Measurements from ENCODE around the gene SLX1A.
A peak's percentile ranks its signal among the peaks of the same experiment; 100 is the strongest.
"Not testable (repeated sequence)": the region's sequence is repeated elsewhere in the genome, so short reads cannot be mapped to it uniquely, and the experiment has no call there.

SLX1A gene

DNA sequence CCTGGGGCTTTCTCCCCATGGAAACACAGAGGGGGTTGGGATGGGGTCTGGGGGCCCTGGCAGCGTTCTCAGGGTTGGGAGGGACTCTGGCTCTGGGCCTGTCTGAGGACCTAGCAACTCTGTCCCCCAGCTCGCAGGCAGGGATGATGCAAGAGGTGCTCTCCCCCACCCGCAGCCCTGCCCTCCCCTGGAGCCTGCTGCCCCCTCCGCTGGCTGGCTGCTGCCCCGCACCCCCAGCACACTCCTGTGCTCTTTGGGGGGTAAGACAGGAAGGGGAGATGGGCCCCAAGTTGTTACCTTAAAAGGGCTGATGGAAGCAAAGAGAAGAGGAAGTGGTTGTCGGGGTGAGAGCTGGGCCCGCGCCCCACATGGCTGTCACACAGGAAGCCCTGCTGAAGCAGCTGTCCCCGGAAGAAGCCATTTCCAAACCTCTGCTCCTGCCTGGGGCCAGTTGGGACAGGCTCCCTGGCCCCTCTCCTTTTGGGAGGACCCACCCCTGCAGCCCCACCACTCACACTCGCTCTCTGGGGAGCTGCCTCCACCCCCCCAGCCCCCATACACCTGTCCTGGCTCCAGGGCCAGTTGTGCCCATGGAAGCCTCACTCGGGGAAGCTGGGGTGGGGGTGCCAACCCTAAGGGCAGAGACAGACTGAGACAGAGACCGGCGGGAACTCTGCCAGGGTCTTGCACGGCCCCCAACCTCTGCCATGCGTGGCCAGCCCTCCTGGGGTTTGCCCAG is 7.8 kb upstream of the SLX1A start:
- TF ChIP-seq, protein P1, sequence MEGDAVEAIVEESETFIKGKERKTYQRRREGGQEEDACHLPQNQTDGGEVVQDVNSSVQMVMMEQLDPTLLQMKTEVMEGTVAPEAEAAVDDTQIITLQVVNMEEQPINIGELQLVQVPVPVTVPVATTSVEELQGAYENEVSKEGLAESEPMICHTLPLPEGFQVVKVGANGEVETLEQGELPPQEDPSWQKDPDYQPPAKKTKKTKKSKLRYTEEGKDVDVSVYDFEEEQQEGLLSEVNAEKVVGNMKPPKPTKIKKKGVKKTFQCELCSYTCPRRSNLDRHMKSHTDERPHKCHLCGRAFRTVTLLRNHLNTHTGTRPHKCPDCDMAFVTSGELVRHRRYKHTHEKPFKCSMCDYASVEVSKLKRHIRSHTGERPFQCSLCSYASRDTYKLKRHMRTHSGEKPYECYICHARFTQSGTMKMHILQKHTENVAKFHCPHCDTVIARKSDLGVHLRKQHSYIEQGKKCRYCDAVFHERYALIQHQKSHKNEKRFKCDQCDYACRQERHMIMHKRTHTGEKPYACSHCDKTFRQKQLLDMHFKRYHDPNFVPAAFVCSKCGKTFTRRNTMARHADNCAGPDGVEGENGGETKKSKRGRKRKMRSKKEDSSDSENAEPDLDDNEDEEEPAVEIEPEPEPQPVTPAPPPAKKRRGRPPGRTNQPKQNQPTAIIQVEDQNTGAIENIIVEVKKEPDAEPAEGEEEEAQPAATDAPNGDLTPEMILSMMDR (IDR thresholded peaks at IDR 0.05; ENCODE audit: borderline replicate concordance, insufficient read depth, low read depth, low read length) = no peak
- peak overlapping the region; percentile 95 for H3K4me3 ChIP-seq (ENCODE audit: low read depth, low read length)

DNA sequence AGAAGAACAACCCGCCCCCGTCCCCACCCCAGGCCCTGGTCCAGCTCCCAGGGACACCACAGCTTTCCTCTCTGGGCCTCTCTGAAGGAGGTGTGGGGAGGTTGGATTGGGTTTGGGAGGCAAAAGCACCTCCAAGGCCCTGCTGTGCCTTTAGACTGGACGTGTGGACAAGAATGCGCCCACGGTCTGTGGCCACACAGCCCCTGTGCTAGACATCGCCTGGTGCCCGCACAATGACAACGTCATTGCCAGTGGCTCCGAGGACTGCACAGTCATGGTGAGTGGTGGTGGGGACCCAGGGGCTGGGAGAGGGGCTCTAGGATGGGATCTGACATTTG is 7.3 kb upstream of the SLX1A start:
- peak overlapping the region; percentile 95 for H3K4me3 ChIP-seq (ENCODE audit: low read depth, low read length)
- TF ChIP-seq, protein P1 (IDR thresholded peaks at IDR 0.05; ENCODE audit: borderline replicate concordance, insufficient read depth, low read depth, low read length) = no peak

DNA sequence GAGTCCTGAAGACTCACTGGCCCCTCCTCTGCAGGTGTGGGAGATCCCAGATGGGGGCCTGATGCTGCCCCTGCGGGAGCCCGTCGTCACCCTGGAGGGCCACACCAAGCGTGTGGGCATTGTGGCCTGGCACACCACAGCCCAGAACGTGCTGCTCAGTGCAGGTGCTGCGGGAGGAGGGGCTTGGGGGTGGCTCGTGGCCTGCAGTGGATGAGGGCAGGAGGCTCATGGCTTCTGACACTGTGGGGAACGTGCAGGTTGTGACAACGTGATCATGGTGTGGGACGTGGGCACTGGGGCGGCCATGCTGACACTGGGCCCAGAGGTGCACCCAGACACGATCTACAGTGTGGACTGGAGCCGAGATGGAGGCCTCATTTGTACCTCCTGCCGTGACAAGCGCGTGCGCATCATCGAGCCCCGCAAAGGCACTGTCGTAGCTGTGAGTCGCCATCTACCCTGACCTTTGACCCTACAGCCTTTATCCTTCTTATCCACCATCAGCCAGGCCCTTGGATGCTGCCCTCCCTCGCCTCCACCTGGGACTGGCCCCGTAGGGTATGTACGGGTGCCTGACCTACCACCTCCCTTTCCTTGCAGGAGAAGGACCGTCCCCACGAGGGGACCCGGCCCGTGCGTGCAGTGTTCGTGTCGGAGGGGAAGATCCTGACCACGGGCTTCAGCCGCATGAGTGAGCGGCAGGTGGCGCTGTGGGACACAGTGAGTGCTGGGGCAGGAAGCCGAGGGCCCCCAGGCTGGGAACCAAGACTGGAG is 6.7 kb upstream of the SLX1A start:
- TF ChIP-seq, protein P1 (IDR thresholded peaks at IDR 0.05; ENCODE audit: borderline replicate concordance, insufficient read depth, low read depth, low read length) = peak; percentile 91
- H3K4me3 ChIP-seq (ENCODE audit: low read depth, low read length) = peak overlapping the region; percentile 95

DNA sequence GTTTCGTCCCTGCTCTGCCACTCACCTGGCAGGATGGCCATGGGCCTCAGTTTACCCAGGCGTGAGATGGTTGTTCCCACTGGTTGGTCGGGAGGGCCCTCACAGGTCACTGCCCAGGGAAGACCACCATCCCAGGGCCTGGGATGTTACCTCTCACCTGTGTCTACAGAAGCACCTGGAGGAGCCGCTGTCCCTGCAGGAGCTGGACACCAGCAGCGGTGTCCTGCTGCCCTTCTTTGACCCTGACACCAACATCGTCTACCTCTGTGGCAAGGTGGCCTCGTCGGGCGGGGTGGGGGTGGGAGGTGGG is 6.2 kb upstream of the SLX1A start:
- H3K4me3 ChIP-seq (ENCODE audit: low read depth, low read length) = peak overlapping the region; percentile 95
- TF ChIP-seq, protein P1 (IDR thresholded peaks at IDR 0.05; ENCODE audit: borderline replicate concordance, insufficient read depth, low read depth, low read length) = no peak

DNA sequence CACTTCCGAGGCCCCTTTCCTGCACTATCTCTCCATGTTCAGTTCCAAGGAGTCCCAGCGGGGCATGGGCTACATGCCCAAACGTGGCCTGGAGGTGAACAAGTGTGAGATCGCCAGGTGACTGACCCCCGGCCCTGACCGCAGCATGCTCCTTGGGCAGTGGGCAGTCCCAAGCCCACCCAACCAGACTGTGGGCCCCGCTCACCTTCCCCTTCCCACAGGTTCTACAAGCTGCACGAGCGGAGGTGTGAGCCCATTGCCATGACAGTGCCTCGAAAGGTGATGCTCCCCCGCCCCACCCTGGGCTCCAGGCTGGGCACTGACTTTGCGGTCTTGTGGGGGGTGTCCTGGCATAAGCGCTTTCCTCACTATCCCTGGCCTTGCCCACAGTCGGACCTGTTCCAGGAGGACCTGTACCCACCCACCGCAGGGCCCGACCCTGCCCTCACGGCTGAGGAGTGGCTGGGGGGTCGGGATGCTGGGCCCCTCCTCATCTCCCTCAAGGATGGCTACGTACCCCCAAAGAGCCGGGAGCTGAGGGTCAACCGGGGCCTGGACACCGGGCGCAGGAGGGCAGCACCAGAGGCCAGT is 5.6 kb upstream of the SLX1A start:
- TF ChIP-seq, protein P1 (IDR thresholded peaks at IDR 0.05; ENCODE audit: borderline replicate concordance, insufficient read depth, low read depth, low read length) = no peak
- peak overlapping the region; percentile 95 for H3K4me3 ChIP-seq (ENCODE audit: low read depth, low read length)

DNA sequence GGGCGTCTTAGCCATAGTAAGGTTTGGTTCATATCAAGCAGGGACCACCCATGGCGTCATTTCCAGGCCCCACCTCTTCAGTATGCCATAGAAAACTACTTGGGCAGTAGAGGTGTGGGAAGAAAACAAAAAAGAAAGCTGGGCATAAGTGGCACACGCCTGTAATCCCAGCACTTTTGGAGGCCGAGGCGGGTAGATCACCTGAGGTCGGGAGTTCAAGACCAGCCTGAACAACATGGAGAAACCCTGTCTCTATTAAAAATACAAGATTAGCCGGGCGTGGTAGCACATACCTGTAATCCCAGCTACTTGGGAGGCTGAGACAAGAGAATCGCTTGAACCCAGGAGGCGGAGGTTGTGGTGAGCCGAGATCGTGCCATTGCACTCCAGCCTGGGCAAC is 2.5 kb upstream of the SLX1A start:
- H3K4me3 ChIP-seq (ENCODE audit: low read depth, low read length) = not testable (repeated sequence)

DNA sequence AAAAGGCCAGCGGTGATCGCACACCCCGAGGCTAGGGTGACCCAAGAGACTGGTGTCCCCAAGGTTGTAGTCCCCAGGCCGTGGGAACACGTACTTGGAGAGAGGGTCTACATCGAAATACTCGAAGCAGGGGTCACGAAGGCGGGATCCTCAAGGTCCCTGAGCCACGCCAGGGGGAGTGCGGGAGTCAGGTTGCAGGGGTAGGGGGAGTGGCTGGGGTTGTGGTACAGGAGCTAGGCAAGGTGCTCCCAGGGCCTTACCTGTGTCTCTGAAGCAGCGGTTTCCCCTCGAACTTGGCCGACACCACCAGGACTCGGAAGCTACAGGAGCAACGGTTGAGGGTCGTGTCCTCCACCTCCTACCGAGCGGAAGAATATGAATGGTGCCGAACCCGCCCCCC is 577 bp upstream of the SLX1A start:
- H3K4me3 ChIP-seq (ENCODE audit: low read depth, low read length) = not testable (repeated sequence)

DNA sequence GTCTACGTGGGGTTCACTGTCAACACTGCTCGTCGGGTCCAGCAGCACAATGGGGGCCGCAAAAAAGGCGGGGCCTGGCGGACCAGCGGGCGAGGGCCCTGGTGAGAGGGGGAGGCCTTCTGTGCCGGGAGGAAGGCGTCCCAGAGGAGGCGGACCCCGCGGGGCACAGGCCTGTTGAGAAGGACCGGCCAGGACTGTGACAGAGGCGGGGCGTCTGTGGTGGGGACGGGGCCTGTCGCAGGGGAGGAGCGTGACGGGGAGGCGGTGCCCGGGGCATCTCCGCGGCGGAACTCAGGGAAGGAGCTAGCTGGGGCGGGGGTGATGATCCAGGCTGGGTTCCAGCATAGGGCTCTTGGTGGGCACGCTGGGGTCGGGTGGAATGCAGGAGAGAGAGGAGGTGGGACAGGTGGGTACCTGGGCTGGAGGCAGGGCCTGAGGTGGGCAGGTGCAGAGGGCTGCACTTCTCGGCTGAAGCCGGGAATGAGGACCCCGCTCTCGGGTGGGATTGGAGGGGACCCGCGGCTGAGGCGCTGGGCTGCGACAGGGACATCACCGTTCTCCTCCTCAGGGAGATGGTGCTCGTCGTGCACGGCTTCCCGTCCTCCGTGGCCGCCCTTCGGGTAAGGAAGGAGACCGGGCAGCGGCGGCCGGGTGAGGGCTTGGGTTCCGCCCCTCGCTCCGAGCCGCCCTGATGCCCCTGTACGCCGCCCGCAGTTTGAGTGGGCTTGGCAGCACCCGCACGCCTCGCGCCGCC is 674 bp downstream of the SLX1A start:
- H3K4me3 ChIP-seq (ENCODE audit: low read depth, low read length) = peak overlapping the region; percentile 54

DNA sequence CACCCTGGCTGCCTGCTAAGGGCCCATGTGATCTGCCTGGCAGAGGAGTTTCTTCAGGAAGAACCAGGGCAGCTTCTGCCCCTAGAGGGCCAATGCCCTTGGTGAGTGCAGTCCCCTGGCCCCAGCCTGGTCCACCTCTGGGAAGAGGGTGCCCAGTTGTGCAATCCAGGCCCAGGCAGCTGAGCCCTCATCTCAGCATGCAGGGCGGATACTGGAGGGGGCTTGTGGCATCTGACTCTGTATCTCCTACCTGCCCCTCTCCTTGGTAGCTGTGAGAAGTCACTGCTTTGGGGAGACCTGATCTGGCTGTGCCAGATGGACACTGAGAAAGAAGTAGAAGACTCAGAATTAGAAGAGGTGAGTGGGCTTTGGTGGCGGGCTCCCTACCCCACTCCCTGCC is 3.3 kb downstream of the SLX1A start:
- H3K4me3 ChIP-seq (ENCODE audit: low read depth, low read length) = not testable (repeated sequence)

DNA sequence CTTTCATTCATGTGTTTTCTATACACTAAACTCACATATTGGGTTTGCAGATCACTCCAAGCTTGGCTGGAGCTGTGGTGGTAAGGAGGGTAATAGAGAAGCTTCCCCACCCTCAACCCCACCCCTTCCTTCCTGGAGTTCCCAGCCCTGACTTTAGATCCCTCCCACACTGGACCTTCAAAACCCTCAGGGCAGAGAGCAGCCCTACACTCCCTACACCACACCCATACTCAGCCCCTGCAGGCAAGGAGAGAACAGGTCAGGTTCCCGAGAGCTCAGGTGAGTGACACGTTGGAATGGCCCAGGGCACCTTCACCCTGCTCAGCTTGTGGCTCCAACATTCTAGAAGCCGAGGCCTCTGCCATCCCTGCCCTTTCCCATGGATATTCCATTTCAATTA is 5.4 kb downstream of the SLX1A start, which contains the start of gene SULT1A3:
Gene SULT1A3, plus strand, starts transcription at position 207 of the 400 bp plus-strand sequence. CDS start 1,474 bp downstream, outside the sequence.
- H3K4me3 ChIP-seq (ENCODE audit: low read depth, low read length) = not testable (repeated sequence)

DNA sequence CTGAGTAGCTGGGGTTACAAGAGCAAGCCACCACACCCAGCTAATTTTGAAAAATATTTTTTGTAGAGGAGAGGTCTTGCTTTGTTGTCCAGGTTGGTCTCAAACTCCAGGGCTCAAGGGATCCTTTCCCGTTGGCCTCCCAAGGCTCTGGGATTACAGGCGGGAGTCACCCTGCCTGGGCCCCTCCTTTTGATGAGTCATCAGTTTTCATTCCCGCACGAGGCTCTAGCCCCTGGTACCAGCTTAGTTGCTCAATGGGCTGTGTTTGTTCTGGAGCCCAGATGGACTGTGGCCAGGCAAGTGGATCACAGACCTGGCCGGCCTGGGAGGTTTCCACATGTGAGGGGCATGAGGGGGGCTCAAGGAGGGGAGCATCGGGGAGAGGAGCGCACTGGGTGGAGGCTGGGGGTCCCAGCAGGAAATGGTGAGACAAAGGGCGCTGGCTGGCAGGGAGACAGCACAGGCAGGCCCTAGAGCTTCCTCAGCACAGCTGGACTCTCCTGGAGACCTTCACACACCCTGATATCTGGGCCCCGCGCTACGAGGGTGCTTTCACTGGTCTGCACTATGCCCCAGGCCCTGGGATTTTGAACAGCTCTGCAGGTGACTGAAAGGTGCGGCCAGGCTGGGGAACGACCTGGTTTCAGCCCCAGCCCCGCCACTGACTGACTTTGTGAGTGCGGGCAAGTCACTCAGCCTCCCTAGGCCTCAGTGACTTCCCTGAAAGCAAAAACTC is 6.1 kb downstream of the SLX1A start:
- H3K4me3 ChIP-seq (ENCODE audit: low read depth, low read length) = not testable (repeated sequence)

Measured in GM12875 (cell line).